Trophoblast cell (in vitro differentiated cells and primary cell): Measurements from ENCODE around the gene GPR162.

Source experiments
- DNase-seq, 2 donors: peaks; one replicate each; pipeline ENCODE4 v3.0.0-alpha.2; 2016
- H2AFZ ChIP-seq: 2 replicates; pipeline ENCODE4 v1.6.1; 2013; ENCODE audit warnings: low read length, moderate library complexity, mild to moderate bottlenecking; ENCODE audit not compliant: insufficient read depth, poor library complexity
- H2AK5ac ChIP-seq: 2 replicates; pipeline ENCODE4 v1.6.1; 2013; ENCODE audit warnings: mild to moderate bottlenecking, low read length
- H2BK120ac ChIP-seq: 2 replicates; pipeline ENCODE4 v1.6.1; 2013; ENCODE audit warnings: low read length, mild to moderate bottlenecking, moderate library complexity; ENCODE audit not compliant: insufficient read depth, poor library complexity
- H2BK12ac ChIP-seq: 2 replicates; pipeline ENCODE4 v1.6.1; 2013; ENCODE audit warnings: mild to moderate bottlenecking, low read length, moderate library complexity
- H2BK5ac ChIP-seq: 2 replicates; pipeline ENCODE4 v1.6.1; 2013; ENCODE audit warnings: low read length, low read depth, moderate library complexity, mild to moderate bottlenecking; ENCODE audit not compliant: poor library complexity
- H3K14ac ChIP-seq: 2 replicates; pipeline ENCODE4 v1.6.1; 2013; ENCODE audit warnings: mild to moderate bottlenecking, low read length
- H3K18ac ChIP-seq: 2 replicates; pipeline ENCODE4 v1.6.1; 2013; ENCODE audit warnings: mild to moderate bottlenecking, low read length
- H3K23ac ChIP-seq: 2 replicates; pipeline ENCODE4 v1.6.1; 2013; ENCODE audit warnings: low read length
- H3K27ac ChIP-seq: 2 replicates; pipeline ENCODE4 v1.5.1; 2013; ENCODE audit warnings: low read depth, mild to moderate bottlenecking, inconsistent platforms, low read length, moderate library complexity
- H3K27me3 ChIP-seq: 2 replicates; pipeline ENCODE4 v1.6.1; 2013; ENCODE audit warnings: inconsistent platforms, mild to moderate bottlenecking, low read length, moderate library complexity; ENCODE audit not compliant: insufficient read depth
- H3K36me3 ChIP-seq, 2 experiments: 1 replicate in 1 of 2; 2 replicates in 1 of 2; pipeline ENCODE4 v1.6.1; 2013; ENCODE audit warnings: low read length in 2 of 2, mild to moderate bottlenecking in 2 of 2, moderate library complexity in 1 of 2; ENCODE audit not compliant: insufficient read depth in 2 of 2, control insufficient read depth in 1 of 2
- H3K4ac ChIP-seq: 2 replicates; pipeline ENCODE4 v1.6.1; 2013; ENCODE audit warnings: low read depth, mild to moderate bottlenecking, low read length, moderate library complexity
- H3K4me1 ChIP-seq, 2 experiments: 1 replicate in 1 of 2; 2 replicates in 1 of 2; pipeline ENCODE4 v1.6.1; 2013; ENCODE audit warnings: low read length in 2 of 2, mild to moderate bottlenecking in 2 of 2, moderate library complexity in 1 of 2; ENCODE audit not compliant: insufficient read depth in 2 of 2, control insufficient read depth in 1 of 2
- H3K4me2 ChIP-seq: 2 replicates; pipeline ENCODE4 v1.6.1; 2013; ENCODE audit warnings: inconsistent platforms, mild to moderate bottlenecking, low read length, moderate library complexity
- H3K4me3 ChIP-seq: 2 replicates; pipeline ENCODE4 v1.5.1; 2013; ENCODE audit warnings: mild to moderate bottlenecking, low read depth, low read length, inconsistent platforms
- H3K79me1 ChIP-seq: one replicate; pipeline ENCODE4 v1.6.1; 2013; ENCODE audit warnings: low read length
- H3K79me2 ChIP-seq: 2 replicates; pipeline ENCODE4 v1.6.1; 2013; ENCODE audit warnings: low read length, mild to moderate bottlenecking; ENCODE audit not compliant: control insufficient read depth, insufficient read depth, poor library complexity
- H3K9ac ChIP-seq: 2 replicates; pipeline ENCODE4 v1.6.1; 2013; ENCODE audit warnings: mild to moderate bottlenecking, low read length
- H3K9me3 ChIP-seq: 2 replicates; pipeline ENCODE4 v1.6.1; 2013; ENCODE audit warnings: low read depth, mild to moderate bottlenecking, control low read depth, inconsistent platforms, low read length; ENCODE audit not compliant: insufficient read depth
- H4K12ac ChIP-seq: 2 replicates; pipeline ENCODE4 v1.6.1; 2013; ENCODE audit warnings: low read depth, mild to moderate bottlenecking, low read length, moderate library complexity
- H4K8ac ChIP-seq: 2 replicates; pipeline ENCODE4 v1.6.1; 2013; ENCODE audit warnings: low read depth, mild to moderate bottlenecking, low read length, moderate library complexity
- H4K91ac ChIP-seq: one replicate; pipeline ENCODE4 v1.6.1; 2013; ENCODE audit warnings: low read depth, mild to moderate bottlenecking, low read length, moderate library complexity
- WGBS: extraction: QIAGEN DNeasy Blood & Tissue Kit; methylation state at CpG from one replicate; pipeline ENCODE4 v1.1.7; 2013; ENCODE audit warnings: missing lambda C conversion rate; ENCODE audit not compliant: insufficient read length, insufficient coverage; ENCODE audit errors: extremely low coverage; 5-methylcytosine and 5-hydroxymethylcytosine counted together

GPR162 gene

DNA sequence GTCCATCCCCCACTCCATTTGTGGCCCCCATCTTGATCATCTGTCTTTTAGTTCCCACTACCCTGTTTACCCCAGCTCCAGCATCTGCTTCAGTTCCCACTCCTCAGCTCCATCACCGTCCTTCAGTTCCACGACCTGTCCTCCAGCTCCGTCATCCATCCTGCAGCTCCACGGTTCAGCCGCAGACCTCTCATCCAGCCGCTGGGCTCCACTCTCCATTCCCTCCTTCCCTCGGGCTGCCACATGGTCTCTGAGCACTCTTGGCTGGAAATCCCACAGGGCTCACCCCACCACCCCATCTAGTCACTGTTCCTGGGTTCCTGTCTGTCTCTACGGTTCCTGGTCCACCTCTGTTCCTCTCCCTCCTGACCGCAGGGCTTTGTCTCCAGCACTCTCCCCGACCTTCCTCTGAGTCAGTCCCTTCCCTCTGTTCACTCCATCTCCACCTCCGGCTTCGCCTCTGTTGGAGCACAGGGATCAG, 3.3 kb downstream of the GPR162 start:
- no peaks in the 10 kb centered on the region for H3K27me3 ChIP-seq

DNA sequence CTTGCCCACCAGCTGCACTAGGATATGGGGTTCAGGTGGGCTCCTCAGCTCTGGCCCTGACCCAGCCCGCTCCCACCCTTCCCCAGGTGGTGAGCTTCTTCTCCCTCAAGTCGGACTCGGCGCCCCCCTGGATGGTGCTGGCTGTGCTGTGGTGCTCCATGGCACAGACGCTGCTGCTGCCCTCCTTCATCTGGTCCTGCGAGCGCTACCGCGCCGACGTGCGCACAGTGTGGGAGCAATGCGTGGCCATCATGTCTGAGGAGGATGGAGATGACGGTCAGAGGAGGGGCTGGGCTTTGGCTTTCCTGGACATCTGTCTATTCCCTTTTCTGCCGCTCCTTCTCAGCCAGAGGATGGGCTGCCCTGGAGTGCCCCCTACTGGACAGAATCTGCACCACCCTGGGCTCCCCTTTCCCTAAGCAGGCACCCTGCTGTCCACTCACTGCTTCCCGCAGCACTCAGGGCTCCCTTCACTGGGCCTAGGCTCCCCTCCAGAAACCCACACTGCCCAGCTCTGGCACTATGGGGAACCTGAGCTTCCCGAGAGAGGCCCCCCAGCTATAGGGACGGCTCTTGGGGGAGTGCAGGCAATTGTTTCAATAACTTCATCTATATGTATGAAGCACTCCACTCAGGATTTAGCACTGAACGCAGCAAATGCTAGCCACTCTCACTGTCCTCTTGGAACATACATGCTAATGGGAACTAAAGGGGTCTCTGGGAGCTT, 3.9 kb downstream of the GPR162 start:
- Histone ChIP-seq H3K14ac (no peak overlapping the region), H3K27me3 (no peaks in the 10 kb centered on the region), H3K4me3 (no peak overlapping the region), H3K9me3 (no peaks in the 10 kb centered on the region), H2AK5ac (no peak overlapping the region), H3K23ac (no peak overlapping the region), H3K4me1 (peaks cover 12 to 35% of the 10 kb centered on the region in 2 experiments), H2BK120ac (no peak overlapping the region), H3K18ac (no peak overlapping the region), H2BK12ac (no peak overlapping the region), H3K79me1 (peaks cover 15% of the 10 kb centered on the region), H3K9ac (no peak overlapping the region), H4K91ac (no peak overlapping the region), H2BK5ac (no peak overlapping the region), H3K79me2 (peaks cover 8% of the 10 kb centered on the region), H3K4me2 (no peak overlapping the region), H2AFZ (no peak overlapping the region), H3K27ac (no peak overlapping the region), H4K12ac (no peak overlapping the region), H3K36me3 (peaks cover 4 to 8% of the 10 kb centered on the region in 2 experiments), H4K8ac (no peak overlapping the region), H3K4ac (no peak overlapping the region)
- peak; percentile 73 to 82 for DNase-seq
- no CpG with 5 or more reads among the region's 19 CpGs for WGBS

More for the DNA sequence above, 3.3 kb downstream of the GPR162 start:
- no peak overlapping the region for H3K14ac ChIP-seq
- H3K4ac ChIP-seq: no peak overlapping the region
- no peak overlapping the region for H2BK5ac ChIP-seq
- peaks cover 15% of the 10 kb centered on the region for H3K79me1 ChIP-seq
- no peak overlapping the region for H3K4me3 ChIP-seq
- H4K91ac ChIP-seq: no peak overlapping the region
- H3K4me1 ChIP-seq: peaks cover 12 to 35% of the 10 kb centered on the region in 2 experiments
- H4K8ac ChIP-seq: no peak overlapping the region
- no peak overlapping the region for H3K9ac ChIP-seq
- no peak overlapping the region for H2BK120ac ChIP-seq
- H3K27ac ChIP-seq: no peak overlapping the region
- no peak overlapping the region for H2AFZ ChIP-seq
- no peak overlapping the region for H2BK12ac ChIP-seq
- peaks cover 8% of the 10 kb centered on the region for H3K79me2 ChIP-seq
- no peaks in the 10 kb centered on the region for H3K9me3 ChIP-seq
- peaks cover 0 to 2% of the 10 kb centered on the region in 2 experiments for H3K36me3 ChIP-seq
- no peak overlapping the region for H3K4me2 ChIP-seq
- WGBS: no CpG with 5 or more reads among the region's 12 CpGs
- no peak for DNase-seq
- H3K18ac ChIP-seq: no peak overlapping the region
- no peak overlapping the region for H2AK5ac ChIP-seq
- H4K12ac ChIP-seq: peak overlapping the region; percentile 13
- H3K23ac ChIP-seq: no peak overlapping the region

DNA sequence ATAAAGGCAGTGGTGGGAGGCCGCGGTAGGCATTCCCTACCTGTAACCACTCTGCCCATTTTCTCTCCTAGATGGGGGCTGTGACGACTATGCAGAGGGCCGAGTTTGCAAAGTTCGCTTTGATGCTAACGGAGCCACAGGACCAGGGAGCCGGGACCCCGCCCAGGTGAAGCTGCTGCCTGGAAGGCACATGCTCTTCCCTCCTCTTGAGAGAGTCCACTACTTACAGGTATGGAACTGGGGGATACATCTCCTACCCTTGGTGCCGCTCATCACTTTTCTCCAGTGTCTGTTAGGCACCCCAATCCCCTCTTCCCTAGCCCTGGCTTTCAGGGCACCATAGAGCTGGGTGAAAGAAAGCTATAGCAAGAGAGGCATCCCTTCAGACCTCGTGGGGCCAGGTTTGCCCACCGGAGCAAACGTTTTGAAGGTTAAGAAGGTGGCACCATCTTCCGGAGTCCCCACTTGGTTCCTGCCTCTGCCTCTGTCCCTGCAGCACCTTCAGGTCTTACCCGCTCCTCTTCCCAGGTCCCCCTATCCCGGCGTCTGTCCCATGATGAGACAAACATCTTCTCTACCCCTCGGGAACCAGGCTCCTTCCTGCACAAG, 4.6 kb downstream of the GPR162 start:
- no peak overlapping the region for H2BK120ac ChIP-seq
- H2AK5ac ChIP-seq: no peak overlapping the region
- peaks cover 11 to 15% of the 10 kb centered on the region in 2 experiments for H3K36me3 ChIP-seq
- H3K14ac ChIP-seq: no peak overlapping the region
- no peak overlapping the region for H4K91ac ChIP-seq
- H3K18ac ChIP-seq: no peak overlapping the region
- no CpG with 5 or more reads among the region's 17 CpGs for WGBS
- H2BK12ac ChIP-seq: no peak overlapping the region
- peaks cover 8% of the 10 kb centered on the region for H3K79me2 ChIP-seq
- H3K23ac ChIP-seq: no peak overlapping the region
- no peaks in the 10 kb centered on the region for H3K9me3 ChIP-seq
- no peak overlapping the region for H3K4me3 ChIP-seq
- no peak overlapping the region for H3K4me2 ChIP-seq
- no peaks in the 10 kb centered on the region for H3K27me3 ChIP-seq
- no peak overlapping the region for H2AFZ ChIP-seq
- H3K4ac ChIP-seq: no peak overlapping the region
- H4K12ac ChIP-seq: no peak overlapping the region
- peaks cover 9 to 32% of the 10 kb centered on the region in 2 experiments for H3K4me1 ChIP-seq
- no peak overlapping the region for H2BK5ac ChIP-seq
- DNase-seq: no peak
- H3K27ac ChIP-seq: no peak overlapping the region
- H4K8ac ChIP-seq: no peak overlapping the region
- no peak overlapping the region for H3K9ac ChIP-seq
- H3K79me1 ChIP-seq: peaks cover 13% of the 10 kb centered on the region

DNA sequence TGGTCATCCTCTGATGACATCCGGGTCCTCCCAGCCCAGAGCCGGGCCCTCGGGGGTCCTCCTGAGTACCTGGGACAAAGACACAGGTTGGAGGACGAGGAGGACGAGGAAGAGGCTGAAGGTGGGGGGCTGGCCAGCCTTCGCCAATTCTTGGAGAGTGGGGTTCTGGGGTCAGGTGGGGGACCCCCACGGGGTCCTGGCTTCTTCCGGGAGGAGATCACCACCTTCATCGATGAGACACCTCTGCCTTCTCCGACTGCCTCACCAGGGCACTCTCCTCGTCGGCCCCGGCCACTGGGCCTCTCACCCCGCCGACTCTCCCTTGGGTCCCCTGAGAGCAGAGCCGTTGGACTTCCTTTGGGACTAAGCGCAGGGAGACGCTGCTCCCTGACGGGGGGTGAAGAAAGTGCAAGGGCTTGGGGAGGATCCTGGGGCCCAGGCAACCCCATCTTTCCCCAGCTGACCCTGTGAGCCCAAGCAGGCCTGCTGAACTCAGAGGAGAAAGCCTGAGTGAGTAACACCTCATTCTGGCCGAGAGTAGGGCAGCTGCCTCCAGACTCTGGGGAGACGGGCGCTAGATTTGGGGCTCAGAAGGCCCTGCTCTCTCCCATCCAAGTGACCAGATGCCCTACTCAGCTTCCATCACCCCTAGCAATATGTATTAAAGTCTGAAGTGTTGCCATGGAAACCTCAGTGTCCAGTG, 5.3 kb downstream of the GPR162 start:
- no peak for DNase-seq
- H4K8ac ChIP-seq: no peak overlapping the region

More for the DNA sequence above, 5.3 kb downstream of the GPR162 start:
- Histone ChIP-seq H4K12ac (no peak overlapping the region), H3K4ac (no peak overlapping the region), H3K18ac (no peak overlapping the region), H3K79me2 (peaks cover 8% of the 10 kb centered on the region), H3K4me1 (peaks cover 8 to 29% of the 10 kb centered on the region in 2 experiments), H3K14ac (no peak overlapping the region), H3K23ac (no peak overlapping the region), H2AK5ac (no peak overlapping the region), H3K36me3 (peaks cover 17 to 21% of the 10 kb centered on the region in 2 experiments), H3K9me3 (no peaks in the 10 kb centered on the region), H2AFZ (no peak overlapping the region), H3K27me3 (no peaks in the 10 kb centered on the region), H3K27ac (no peak overlapping the region), H2BK12ac (no peak overlapping the region), H4K91ac (no peak overlapping the region), H3K9ac (no peak overlapping the region), H3K4me3 (no peak overlapping the region), H2BK5ac (no peak overlapping the region), H2BK120ac (no peak overlapping the region), H3K4me2 (peak overlapping the region; percentile 25), H3K79me1 (peaks cover 11% of the 10 kb centered on the region)
- no CpG with 5 or more reads among the region's 22 CpGs for WGBS
